Measurements from ENCODE around the gene WWTR1.

DNA sequence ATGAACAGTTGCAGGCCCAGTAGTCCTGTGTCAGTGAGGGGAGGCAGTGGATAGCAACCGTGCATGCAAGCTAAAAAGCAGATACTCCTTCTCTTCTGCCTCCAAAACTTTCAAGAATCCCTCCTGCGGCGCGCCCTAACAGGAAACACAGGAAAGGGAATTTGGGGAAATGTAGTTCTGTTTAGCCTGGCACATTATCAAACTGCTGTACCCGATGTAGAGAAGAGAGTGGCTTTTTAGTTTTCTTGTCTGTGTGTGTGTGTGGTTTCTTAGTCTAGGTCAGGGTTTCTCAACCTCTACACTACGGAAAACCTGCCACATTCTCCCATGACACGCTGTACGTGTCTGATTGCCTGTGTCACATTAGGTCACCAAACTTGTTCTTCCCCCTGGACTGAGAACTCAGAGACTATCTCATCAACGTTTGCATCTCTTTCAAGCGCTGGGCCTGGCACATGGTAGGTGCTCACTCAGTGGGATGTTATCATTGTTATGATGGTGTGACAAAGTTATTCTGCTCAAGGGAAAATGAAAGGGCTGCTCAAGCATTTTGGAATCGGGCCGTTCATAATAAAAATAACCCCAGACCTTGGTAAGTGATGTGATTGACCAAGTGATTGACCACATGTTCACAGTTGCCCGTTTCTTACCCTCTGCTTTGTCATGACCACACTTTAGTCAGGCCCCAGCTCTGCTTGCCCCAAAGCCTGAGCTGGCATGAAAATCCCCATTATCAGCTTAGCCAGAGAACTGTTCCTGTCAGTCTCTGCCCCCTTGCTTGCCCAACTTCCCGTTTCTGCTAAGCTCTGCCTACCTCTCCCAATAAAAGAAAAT, 150.1 kb downstream of the WWTR1 start:
- no peak for TF ChIP-seq POLR2AphosphoS5 (IDR thresholded peaks at IDR 0.05)
- no peak for TF ChIP-seq EP300 (IDR thresholded peaks at IDR 0.05)
- TF ChIP-seq, protein P1, sequence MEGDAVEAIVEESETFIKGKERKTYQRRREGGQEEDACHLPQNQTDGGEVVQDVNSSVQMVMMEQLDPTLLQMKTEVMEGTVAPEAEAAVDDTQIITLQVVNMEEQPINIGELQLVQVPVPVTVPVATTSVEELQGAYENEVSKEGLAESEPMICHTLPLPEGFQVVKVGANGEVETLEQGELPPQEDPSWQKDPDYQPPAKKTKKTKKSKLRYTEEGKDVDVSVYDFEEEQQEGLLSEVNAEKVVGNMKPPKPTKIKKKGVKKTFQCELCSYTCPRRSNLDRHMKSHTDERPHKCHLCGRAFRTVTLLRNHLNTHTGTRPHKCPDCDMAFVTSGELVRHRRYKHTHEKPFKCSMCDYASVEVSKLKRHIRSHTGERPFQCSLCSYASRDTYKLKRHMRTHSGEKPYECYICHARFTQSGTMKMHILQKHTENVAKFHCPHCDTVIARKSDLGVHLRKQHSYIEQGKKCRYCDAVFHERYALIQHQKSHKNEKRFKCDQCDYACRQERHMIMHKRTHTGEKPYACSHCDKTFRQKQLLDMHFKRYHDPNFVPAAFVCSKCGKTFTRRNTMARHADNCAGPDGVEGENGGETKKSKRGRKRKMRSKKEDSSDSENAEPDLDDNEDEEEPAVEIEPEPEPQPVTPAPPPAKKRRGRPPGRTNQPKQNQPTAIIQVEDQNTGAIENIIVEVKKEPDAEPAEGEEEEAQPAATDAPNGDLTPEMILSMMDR (IDR thresholded peaks at IDR 0.05) = no peak
